GM23338 (cell line): ENCODE data around the gene SSH2. TPM values are rescaled to one million over a fixed set of nuclear protein-coding genes. Genes with fewer than 3 reads are reported as not detected.

Experiments used
- ATAC-seq: fragments of 200-7000 bp; cut with Tn5 transposase; 3 replicates; pipeline ENCODE4 v1.9.1; 2020
- DNase-seq: peaks from one replicate; pipeline ENCODE4 v3.0.0-alpha.2; 2015; ENCODE audit warnings: low spot score
- H2AFZ ChIP-seq: fragments of 200-600 bp; sonication (generic); 2 replicates; pipeline ENCODE4 v1.8.0; 2016; ENCODE audit warnings: antibody characterized with exemption, mild to moderate bottlenecking, moderate library complexity
- H3F3A ChIP-seq: fragments of 200-600 bp; sonication (generic); replicated peaks from 2 replicates; pipeline ENCODE4 v1.8.0; 2017; ENCODE audit warnings: antibody characterized with exemption, mixed run types, low read depth
- H3K27ac ChIP-seq: fragments of 200-600 bp; sonication (generic); 2 replicates; pipeline ENCODE4 v1.6.1; 2016; ENCODE audit warnings: low read depth
- H3K27me3 ChIP-seq: fragments of 200-600 bp; sonication (generic); 2 replicates; pipeline ENCODE4 v1.8.0; 2016; ENCODE audit warnings: mild to moderate bottlenecking, mixed run types, moderate library complexity; ENCODE audit not compliant: insufficient read depth
- H3K36me3 ChIP-seq: fragments of 200-600 bp; sonication (generic); 2 replicates; pipeline ENCODE4 v1.8.0; 2016; ENCODE audit warnings: mild to moderate bottlenecking; ENCODE audit not compliant: insufficient read depth
- H3K4me1 ChIP-seq: fragments of 200-600 bp; sonication (generic); 2 replicates; pipeline ENCODE4 v1.8.0; 2016; ENCODE audit warnings: mild to moderate bottlenecking, moderate library complexity; ENCODE audit not compliant: insufficient read depth
- H3K4me2 ChIP-seq: fragments of 200-600 bp; sonication (generic); 2 replicates; pipeline ENCODE4 v1.7.1; 2017; ENCODE audit warnings: mixed run types
- H3K4me3 ChIP-seq: fragments of 200-600 bp; sonication (generic); 2 replicates; pipeline ENCODE4 v1.6.1; 2016; ENCODE audit warnings: mixed run types
- H3K79me2 ChIP-seq: fragments of 200-600 bp; sonication (generic); replicated peaks from 2 replicates; pipeline ENCODE4 v1.8.0; 2017; ENCODE audit warnings: mild to moderate bottlenecking; ENCODE audit not compliant: insufficient read depth
- H3K9me2 ChIP-seq: fragments of 200-600 bp; sonication (generic); 2 replicates; pipeline ENCODE4 v1.8.0; 2017; ENCODE audit not compliant: insufficient read depth
- H4K20me1 ChIP-seq: fragments of 200-600 bp; sonication (generic); replicated peaks from 2 replicates; pipeline ENCODE4 v1.8.0; 2017; ENCODE audit warnings: mild to moderate bottlenecking; ENCODE audit not compliant: insufficient read depth
- H3K27ac Mint-ChIP-seq: 2 replicates; pipeline ENCODE4 v1.8.0; 2020; ENCODE audit warnings: inconsistent platforms, mild to moderate bottlenecking, moderate library complexity, mixed read lengths
- H3K27me3 Mint-ChIP-seq: 3 replicates; pipeline ENCODE4 v1.8.0; 2022; ENCODE audit warnings: low read depth, mild to moderate bottlenecking, moderate library complexity, mixed read lengths, inconsistent platforms; ENCODE audit not compliant: insufficient read depth, poor library complexity
- H3K36me3 Mint-ChIP-seq: 3 replicates; pipeline ENCODE4 v1.8.0; 2021; ENCODE audit warnings: low read depth, mild to moderate bottlenecking, inconsistent platforms, moderate library complexity, mixed read lengths
- H3K4me1 Mint-ChIP-seq: 3 replicates; pipeline ENCODE4 v1.8.0; 2020; ENCODE audit warnings: mild to moderate bottlenecking, inconsistent platforms, mixed read lengths
- H3K4me3 Mint-ChIP-seq: 3 replicates; pipeline ENCODE4 v1.8.0; 2021; ENCODE audit warnings: moderate library complexity, mild to moderate bottlenecking, inconsistent platforms, mixed read lengths
- H3K9me3 Mint-ChIP-seq: 3 replicates; pipeline ENCODE4 v1.8.0; 2020; ENCODE audit warnings: moderate library complexity, mild to moderate bottlenecking, inconsistent platforms, mixed read lengths
- CREB1 ChIP-seq: fragments of 250-450 bp; sonication (Bioruptor Pico); IDR thresholded peaks from 2 replicates; pipeline ENCODE4 v1.5.0; 2020; ENCODE audit warnings: low read depth, mild to moderate bottlenecking, moderate library complexity
- EZH2 ChIP-seq: fragments of 200-600 bp; sonication (generic); IDR thresholded peaks from one replicate; pipeline ENCODE4 v1.8.0; 2017; ENCODE audit warnings: antibody characterized with exemption, mild to moderate bottlenecking, low read depth; ENCODE audit not compliant: unreplicated experiment
- JUNB ChIP-seq: IDR thresholded peaks from one replicate; pipeline ENCODE4 v1.6.1; 2016; ENCODE audit warnings: antibody characterized with exemption; ENCODE audit not compliant: unreplicated experiment
- POLR2AphosphoS5 ChIP-seq: IDR thresholded peaks from 2 replicates; pipeline ENCODE4 v1.6.1; 2016; ENCODE audit warnings: antibody characterized with exemption, low read depth
- ZNF114 ChIP-seq: fragments of 250-450 bp; sonication (Bioruptor Pico); IDR thresholded peaks from 2 replicates; pipeline ENCODE4 v1.5.0; 2020; ENCODE audit warnings: mild to moderate bottlenecking, moderate library complexity
- polyA plus RNA-seq: library from polyadenylated mRNA; unstranded; fragments of >200 nt; fragmentation: Nextera tagmentation; extraction: Ambion mirVana; gene quantifications from 2 replicates; pipeline ENCODE4 v1.2.1, GENCODE V29; 2016
- total RNA-seq: library from RNA; depleted of rRNA; stranded (reverse); fragments of >200 nt; shearing (Covaris generic); gene quantifications from 2 replicates; pipeline ENCODE4 v1.2.3, GENCODE V29; 2014
- TF ChIP-seq, protein P1 (sequence below), 2 experiments: fragments of 200-600 bp in 1 of 2; sonication (generic) in 1 of 2; conservative IDR thresholded peaks; 2 replicates each; pipeline versions ENCODE4 v1.5.1 to v1.6.1; 2016 to 2017; ENCODE audit warnings: antibody characterized with exemption in 2 of 2, low read depth in 2 of 2, mild to moderate bottlenecking in 2 of 2, moderate library complexity in 1 of 2
- TF ChIP-seq, protein P2 (sequence below): IDR thresholded peaks from one replicate; pipeline ENCODE4 v1.6.1; 2018; ENCODE audit warnings: antibody characterized with exemption; ENCODE audit not compliant: unreplicated experiment
- TF ChIP-seq, protein P3 (sequence below): IDR thresholded peaks from 2 replicates; pipeline ENCODE4 v1.6.1; 2016; ENCODE audit warnings: antibody characterized with exemption

Gene SSH2
- total and polyA plus RNA-seq, 2 experiments from 2014 or later = 9.9 to 12.1 TPM

DNA sequence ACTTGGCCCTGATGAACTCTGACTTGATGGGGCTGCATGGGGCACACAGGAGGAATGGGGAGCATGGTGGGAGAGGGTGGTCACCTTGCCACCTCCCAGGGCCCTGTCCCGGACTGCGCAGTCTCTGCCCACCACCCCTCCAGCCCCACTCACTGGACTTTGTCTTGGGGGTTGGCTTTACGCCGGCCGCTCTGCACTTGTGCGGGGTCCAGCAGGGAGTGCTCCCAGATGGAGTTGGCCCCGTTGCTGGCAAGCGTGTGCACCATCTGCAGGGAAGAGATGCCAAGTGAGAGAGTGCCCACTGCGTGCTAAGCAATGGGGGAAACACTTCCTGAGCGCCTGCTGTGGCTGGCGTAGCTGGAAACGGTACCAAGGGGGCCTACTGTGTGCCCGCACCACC, 347.3 kb downstream of the SSH2 start (continued):
- TF ChIP-seq, protein P1, sequence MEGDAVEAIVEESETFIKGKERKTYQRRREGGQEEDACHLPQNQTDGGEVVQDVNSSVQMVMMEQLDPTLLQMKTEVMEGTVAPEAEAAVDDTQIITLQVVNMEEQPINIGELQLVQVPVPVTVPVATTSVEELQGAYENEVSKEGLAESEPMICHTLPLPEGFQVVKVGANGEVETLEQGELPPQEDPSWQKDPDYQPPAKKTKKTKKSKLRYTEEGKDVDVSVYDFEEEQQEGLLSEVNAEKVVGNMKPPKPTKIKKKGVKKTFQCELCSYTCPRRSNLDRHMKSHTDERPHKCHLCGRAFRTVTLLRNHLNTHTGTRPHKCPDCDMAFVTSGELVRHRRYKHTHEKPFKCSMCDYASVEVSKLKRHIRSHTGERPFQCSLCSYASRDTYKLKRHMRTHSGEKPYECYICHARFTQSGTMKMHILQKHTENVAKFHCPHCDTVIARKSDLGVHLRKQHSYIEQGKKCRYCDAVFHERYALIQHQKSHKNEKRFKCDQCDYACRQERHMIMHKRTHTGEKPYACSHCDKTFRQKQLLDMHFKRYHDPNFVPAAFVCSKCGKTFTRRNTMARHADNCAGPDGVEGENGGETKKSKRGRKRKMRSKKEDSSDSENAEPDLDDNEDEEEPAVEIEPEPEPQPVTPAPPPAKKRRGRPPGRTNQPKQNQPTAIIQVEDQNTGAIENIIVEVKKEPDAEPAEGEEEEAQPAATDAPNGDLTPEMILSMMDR (conservative IDR thresholded peaks at IDR 0.05; ENCODE audit: low read depth in 2 of 2) = no peak
- TF ChIP-seq CREB1 (CRISPR knock-in tag) = no peak
- no peak for TF ChIP-seq EZH2
- TF ChIP-seq ZNF114 (CRISPR knock-in tag) = no peak

DNA sequence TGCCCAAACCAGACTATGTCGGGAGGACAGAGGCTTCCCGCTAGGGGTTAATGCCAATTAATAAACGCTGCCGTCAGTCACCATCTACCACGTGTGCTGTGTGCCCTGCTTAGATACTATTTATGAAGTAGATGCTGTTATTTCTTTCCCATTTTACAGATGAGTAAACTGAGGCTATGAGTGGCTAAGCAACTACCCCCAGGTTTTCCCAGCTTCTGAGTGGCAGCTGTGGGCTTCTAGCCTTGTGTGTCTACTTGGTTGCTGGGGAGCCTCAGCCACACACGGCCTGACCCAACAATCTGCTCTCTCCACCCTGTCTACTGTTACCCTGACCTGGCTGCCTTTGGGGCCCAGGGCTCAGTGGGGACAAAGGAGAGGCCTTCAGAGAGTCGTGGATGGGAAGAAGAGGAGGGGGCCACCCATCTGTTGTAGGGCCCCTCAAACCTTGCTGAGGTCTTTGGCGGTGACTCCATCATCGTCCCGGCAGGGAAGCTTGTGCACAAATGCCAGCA, 347.7 kb downstream of the SSH2 start:
- Histone ChIP-seq H3K79me2 (peaks cover 28% of the 10 kb centered on the region), H3K36me3 (no peaks in the 10 kb centered on the region), H3K9me2 (no peaks in the 10 kb centered on the region), H2AFZ (no peak overlapping the region), H3K27me3 (no peaks in the 10 kb centered on the region), H3F3A (0 out of 2 replicates have a peak, but pooled peaks cover 9% of the 10 kb centered on the region), H4K20me1 (peaks cover 11% of the 10 kb centered on the region; the same call in 1 of the 2 replicates), H3K4me2 (no peak overlapping the region), H3K4me3 (no peak overlapping the region), H3K27ac (no peak overlapping the region), H3K4me1 (peaks cover 26% of the 10 kb centered on the region; the same call in 1 of the 2 replicates)
- ATAC-seq = no peak
- Mint-ChIP-seq H3K27ac (no peak overlapping the region), H3K9me3 (no peaks in the 10 kb centered on the region), H3K4me1 (peaks cover 33% of the 10 kb centered on the region), H3K4me3 (no peak overlapping the region), H3K36me3 (peaks cover 28% of the 10 kb centered on the region), H3K27me3 (peaks cover 4% of the 10 kb centered on the region)
- no peak for TF ChIP-seq JUNB
- no peak for TF ChIP-seq POLR2AphosphoS5
- TF ChIP-seq, protein P2, sequence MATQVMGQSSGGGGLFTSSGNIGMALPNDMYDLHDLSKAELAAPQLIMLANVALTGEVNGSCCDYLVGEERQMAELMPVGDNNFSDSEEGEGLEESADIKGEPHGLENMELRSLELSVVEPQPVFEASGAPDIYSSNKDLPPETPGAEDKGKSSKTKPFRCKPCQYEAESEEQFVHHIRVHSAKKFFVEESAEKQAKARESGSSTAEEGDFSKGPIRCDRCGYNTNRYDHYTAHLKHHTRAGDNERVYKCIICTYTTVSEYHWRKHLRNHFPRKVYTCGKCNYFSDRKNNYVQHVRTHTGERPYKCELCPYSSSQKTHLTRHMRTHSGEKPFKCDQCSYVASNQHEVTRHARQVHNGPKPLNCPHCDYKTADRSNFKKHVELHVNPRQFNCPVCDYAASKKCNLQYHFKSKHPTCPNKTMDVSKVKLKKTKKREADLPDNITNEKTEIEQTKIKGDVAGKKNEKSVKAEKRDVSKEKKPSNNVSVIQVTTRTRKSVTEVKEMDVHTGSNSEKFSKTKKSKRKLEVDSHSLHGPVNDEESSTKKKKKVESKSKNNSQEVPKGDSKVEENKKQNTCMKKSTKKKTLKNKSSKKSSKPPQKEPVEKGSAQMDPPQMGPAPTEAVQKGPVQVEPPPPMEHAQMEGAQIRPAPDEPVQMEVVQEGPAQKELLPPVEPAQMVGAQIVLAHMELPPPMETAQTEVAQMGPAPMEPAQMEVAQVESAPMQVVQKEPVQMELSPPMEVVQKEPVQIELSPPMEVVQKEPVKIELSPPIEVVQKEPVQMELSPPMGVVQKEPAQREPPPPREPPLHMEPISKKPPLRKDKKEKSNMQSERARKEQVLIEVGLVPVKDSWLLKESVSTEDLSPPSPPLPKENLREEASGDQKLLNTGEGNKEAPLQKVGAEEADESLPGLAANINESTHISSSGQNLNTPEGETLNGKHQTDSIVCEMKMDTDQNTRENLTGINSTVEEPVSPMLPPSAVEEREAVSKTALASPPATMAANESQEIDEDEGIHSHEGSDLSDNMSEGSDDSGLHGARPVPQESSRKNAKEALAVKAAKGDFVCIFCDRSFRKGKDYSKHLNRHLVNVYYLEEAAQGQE = no peak
- no peak for DNase-seq

DNA sequence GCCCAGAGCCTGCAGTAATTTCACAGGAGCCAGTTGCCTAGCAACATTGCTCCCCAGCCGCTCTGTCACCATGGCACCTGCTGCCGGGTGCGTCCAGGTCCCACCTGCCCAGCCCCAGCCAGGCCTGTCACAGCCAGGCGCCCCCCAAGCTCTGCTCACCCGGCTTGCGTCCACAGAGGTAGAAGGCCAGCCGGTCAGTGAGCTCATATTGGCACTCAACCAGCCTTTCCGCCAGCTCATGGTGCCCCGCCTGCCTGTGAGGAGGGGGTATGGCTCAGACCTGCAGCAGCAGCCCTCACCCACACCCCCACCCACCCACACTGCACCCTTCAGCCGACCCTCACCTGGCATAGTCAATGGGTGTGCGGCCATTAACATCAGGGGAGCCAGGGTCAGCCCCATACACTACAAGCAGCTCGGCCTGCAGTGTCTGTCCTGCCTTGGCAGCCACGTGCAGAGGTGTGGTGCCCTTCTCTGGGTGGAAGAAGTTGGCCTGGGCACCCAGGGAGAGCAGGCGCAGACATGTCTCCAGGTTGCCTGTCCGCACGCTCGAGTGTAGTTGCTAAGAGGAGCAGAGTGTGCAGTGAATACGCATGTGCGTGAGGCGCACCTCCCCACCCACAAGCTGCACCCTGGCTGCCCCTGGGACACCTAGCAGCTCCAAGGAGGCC, 348.3 kb downstream of the SSH2 start:
- Mint-ChIP-seq H3K36me3 (peaks cover 28% of the 10 kb centered on the region), H3K4me1 (peaks cover 32% of the 10 kb centered on the region), H3K4me3 (no peak overlapping the region), H3K9me3 (no peaks in the 10 kb centered on the region), H3K27me3 (peaks cover 4% of the 10 kb centered on the region), H3K27ac (no peak overlapping the region)
- Histone ChIP-seq H3K4me1 (peaks cover 26% of the 10 kb centered on the region; the same call in 1 of the 2 replicates), H3K4me3 (no peak overlapping the region), H2AFZ (no peak overlapping the region), H3K79me2 (peaks cover 22% of the 10 kb centered on the region), H3K36me3 (no peaks in the 10 kb centered on the region), H3K9me2 (no peaks in the 10 kb centered on the region), H3K27me3 (no peaks in the 10 kb centered on the region), H4K20me1 (peaks cover 6% of the 10 kb centered on the region; the same call in 1 of the 2 replicates), H3K4me2 (no peak overlapping the region), H3F3A (0 out of 2 replicates have a peak, but pooled peaks cover 9% of the 10 kb centered on the region), H3K27ac (no peak overlapping the region)
- TF ChIP-seq, protein P3, sequence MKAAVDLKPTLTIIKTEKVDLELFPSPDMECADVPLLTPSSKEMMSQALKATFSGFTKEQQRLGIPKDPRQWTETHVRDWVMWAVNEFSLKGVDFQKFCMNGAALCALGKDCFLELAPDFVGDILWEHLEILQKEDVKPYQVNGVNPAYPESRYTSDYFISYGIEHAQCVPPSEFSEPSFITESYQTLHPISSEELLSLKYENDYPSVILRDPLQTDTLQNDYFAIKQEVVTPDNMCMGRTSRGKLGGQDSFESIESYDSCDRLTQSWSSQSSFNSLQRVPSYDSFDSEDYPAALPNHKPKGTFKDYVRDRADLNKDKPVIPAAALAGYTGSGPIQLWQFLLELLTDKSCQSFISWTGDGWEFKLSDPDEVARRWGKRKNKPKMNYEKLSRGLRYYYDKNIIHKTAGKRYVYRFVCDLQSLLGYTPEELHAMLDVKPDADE = no peak
- ATAC-seq (no peak), DNase-seq (no peak)
